Bronchial epithelial cell (primary cell): ENCODE results near the gene RIT2. TPM values are rescaled to one million over a fixed set of nuclear protein-coding genes. Genes with fewer than 3 reads are reported as not detected.

Experiments
- DNase-seq: peaks from one replicate; pipeline ENCODE4 v3.0.0-alpha.2; 2010; ENCODE audit warnings: low read depth
- FAIRE-seq: peaks from 2 replicates; lab custom pipeline; 2011; peaks lifted over from hg19 to GRCh38; lab: Jason Lieb, UNC
- H3K27me3 ChIP-seq: 2 replicates; pipeline ENCODE4 v1.5.1; 2011; ENCODE audit warnings: low read length; ENCODE audit not compliant: control insufficient read depth, insufficient read depth
- H3K36me3 ChIP-seq: 2 replicates; pipeline ENCODE4 v1.5.1; 2011; ENCODE audit warnings: low read length; ENCODE audit not compliant: control insufficient read depth, insufficient read depth
- H3K4me3 ChIP-seq: 2 replicates; pipeline ENCODE4 v1.5.1; 2011; ENCODE audit warnings: mild to moderate bottlenecking, low read depth, low read length, control low read depth
- total RNA-seq: library from RNA; depleted of rRNA; stranded (reverse); fragments of >200 nt; gene quantifications from 2 replicates; pipeline ENCODE4 v1.2.1, GENCODE V29; 2014
- TF ChIP-seq, protein P1 (sequence below): IDR thresholded peaks from 2 replicates; pipeline ENCODE4 v1.5.1; 2011; ENCODE audit warnings: mild to moderate bottlenecking, moderate library complexity, low read length, control low read depth, inconsistent platforms; ENCODE audit not compliant: insufficient read depth, severe bottlenecking

RIT2 gene
- total RNA-seq, 1 donor from 2014 or later, result not detected

DNA sequence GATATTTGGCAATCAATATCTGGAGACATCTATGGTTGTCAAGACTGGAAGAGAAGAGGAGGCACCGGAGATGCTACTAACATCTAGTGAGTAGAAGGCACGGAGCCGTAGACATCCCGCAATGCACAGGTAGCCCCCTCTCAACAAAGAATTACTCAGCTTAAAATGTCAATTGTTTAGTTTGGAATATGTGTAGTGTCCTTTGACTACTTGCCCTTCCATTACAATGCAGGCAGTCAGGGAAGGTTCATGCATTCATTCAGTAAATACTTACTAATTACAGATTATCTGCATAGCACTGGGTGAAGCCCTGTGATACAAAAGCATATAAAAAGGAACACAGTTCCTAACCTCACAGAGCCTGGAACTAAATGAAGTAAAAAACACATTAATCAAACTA lies 294.0 kb downstream of the RIT2 start:
- DNase-seq, result no peak
- H3K27me3 ChIP-seq, result no peaks in the 10 kb centered on the region
- H3K4me3 ChIP-seq, result no peak overlapping the region
- TF ChIP-seq, protein P1, sequence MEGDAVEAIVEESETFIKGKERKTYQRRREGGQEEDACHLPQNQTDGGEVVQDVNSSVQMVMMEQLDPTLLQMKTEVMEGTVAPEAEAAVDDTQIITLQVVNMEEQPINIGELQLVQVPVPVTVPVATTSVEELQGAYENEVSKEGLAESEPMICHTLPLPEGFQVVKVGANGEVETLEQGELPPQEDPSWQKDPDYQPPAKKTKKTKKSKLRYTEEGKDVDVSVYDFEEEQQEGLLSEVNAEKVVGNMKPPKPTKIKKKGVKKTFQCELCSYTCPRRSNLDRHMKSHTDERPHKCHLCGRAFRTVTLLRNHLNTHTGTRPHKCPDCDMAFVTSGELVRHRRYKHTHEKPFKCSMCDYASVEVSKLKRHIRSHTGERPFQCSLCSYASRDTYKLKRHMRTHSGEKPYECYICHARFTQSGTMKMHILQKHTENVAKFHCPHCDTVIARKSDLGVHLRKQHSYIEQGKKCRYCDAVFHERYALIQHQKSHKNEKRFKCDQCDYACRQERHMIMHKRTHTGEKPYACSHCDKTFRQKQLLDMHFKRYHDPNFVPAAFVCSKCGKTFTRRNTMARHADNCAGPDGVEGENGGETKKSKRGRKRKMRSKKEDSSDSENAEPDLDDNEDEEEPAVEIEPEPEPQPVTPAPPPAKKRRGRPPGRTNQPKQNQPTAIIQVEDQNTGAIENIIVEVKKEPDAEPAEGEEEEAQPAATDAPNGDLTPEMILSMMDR, result no peak
- no peak for FAIRE-seq
- no peaks in the 10 kb centered on the region for H3K36me3 ChIP-seq

DNA sequence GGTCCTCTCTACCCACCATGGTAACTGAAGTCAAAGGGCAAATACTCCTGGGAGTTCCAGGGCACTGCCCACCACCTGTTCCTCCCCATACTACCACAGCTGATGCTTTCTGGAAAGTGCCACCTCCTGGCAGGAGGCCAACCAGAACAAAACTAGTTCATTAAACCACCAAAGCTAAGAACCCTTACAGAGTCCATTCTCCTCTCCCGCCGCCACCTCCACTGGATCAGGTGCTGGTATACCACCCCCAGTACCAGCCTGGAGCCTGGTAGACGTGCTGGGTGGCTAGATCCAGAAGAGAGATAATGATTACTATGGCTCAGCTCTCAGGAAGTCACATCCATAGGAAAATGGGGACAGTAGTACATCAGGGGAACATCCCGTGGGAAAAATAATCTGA lies 300.9 kb downstream of the RIT2 start:
- Histone ChIP-seq H3K4me3 (no peak overlapping the region), H3K27me3 (no peaks in the 10 kb centered on the region), H3K36me3 (no peaks in the 10 kb centered on the region)
- TF ChIP-seq, protein P1, result no peak
- DNase-seq (no peak), FAIRE-seq (no peak)

DNA sequence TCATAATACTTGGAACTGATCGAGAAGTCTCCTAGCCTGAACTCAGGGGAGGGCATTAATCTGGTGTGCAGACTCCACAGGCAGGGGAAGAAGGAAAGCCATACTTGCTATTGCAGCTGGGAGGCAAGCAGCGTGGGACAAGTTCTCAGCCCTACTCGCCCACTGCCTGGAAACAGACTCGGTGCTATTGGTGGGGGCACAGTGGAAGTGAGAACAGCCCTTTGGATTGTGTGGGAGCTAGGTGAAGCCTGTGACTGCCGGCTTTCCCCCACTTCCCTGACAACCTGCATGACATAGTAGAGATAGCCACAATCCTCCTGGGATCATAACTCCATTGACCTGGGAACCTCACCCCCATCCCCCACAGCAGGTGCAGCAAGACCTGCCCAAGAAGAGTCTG lies 301.3 kb downstream of the RIT2 start:
- FAIRE-seq, result no peak
- TF ChIP-seq, protein P1, result no peak
- Histone ChIP-seq H3K4me3 (no peak overlapping the region), H3K27me3 (no peaks in the 10 kb centered on the region), H3K36me3 (no peaks in the 10 kb centered on the region)
- no peak for DNase-seq

DNA sequence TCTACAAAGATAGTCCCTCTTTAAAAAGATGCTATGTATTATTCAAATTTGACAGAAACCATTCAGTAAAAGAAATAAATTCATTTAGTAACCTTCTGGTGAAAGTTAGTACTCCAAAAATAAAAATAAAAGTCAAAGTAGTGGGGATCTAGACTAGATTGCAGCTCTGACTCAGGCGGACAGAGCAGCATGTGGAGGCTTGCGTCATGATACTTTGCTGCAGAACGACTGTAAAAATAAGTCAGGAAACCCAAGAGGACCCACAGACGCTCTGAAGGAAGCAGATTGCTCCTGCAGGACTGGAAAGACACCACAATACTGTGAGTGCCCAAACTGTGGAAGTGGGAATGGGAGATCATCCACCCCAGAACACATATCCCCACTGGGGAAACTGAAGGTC lies 301.9 kb downstream of the RIT2 start:
- no peaks in the 10 kb centered on the region for H3K36me3 ChIP-seq
- H3K27me3 ChIP-seq, result no peaks in the 10 kb centered on the region
- FAIRE-seq (no peak), DNase-seq (no peak)
- H3K4me3 ChIP-seq, result no peak overlapping the region
- TF ChIP-seq, protein P1, result no peak

DNA sequence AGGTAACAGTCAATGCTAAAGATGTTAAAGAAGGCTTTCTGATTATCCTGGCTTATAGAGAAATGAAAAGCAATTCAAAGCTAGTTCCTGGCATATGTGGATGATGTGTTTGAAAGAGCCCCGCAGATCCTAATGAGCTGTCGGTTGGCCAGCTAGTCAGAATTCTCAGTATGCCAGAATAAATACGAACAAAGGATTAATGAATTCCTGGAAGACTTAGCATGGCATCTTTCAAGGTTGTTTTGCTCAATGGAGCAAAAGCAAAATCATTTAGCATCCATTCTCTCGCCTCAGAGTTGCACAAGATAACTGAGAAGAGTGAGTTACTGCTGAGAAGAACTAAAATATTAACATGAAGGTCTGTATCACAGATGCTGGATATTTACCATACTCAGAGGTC lies 307.6 kb downstream of the RIT2 start:
- FAIRE-seq (no peak), DNase-seq (no peak)
- TF ChIP-seq, protein P1, result no peak
- H3K36me3 ChIP-seq, result no peaks in the 10 kb centered on the region
- H3K27me3 ChIP-seq, result no peaks in the 10 kb centered on the region
- H3K4me3 ChIP-seq, result no peak overlapping the region

DNA sequence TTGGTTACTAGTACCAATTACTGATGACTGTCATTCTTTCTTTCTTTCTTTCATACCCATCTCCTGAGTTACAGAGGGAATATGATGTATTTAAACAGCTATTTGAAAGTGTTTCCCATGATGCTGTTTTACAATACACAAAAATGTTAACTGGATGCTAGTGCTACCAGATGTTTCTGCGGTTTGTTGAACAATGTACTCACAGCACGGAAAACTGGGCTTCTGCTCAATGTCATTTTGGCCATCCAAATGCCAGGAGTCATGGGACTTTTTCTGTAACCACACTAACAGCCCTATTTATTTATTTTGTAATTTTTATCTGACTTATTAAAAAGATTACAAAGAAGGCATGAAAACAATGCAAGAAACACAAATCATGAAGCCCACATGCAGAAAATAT lies 313.8 kb downstream of the RIT2 start:
- TF ChIP-seq, protein P1, result no peak
- DNase-seq (no peak), FAIRE-seq (no peak)
- no peaks in the 10 kb centered on the region for H3K36me3 ChIP-seq
- H3K4me3 ChIP-seq, result no peak overlapping the region
- H3K27me3 ChIP-seq, result no peaks in the 10 kb centered on the region
